ENCODE data around the gene TIGD6.

- TF ChIP-seq CHD2 (IDR thresholded peaks at IDR 0.05; ENCODE audit: low read depth, low read length) (no peak), POLR2AphosphoS5 (IDR thresholded peaks at IDR 0.05; ENCODE audit: control insufficient read depth, insufficient read depth, low read depth, low read length) (no peak), ETS2 (tag; IDR thresholded peaks at IDR 0.05; ENCODE audit: borderline replicate concordance, poor library complexity, severe bottlenecking) (no peak), PHF20 (IDR thresholded peaks at IDR 0.05; ENCODE audit: partially characterized antibody) (no peak), ADNP (tag; IDR thresholded peaks at IDR 0.05) (no peak), ZNF354B (CRISPR knock-in tag; IDR thresholded peaks at IDR 0.05) (no peak), ARID2 (IDR thresholded peaks at IDR 0.05) (no peak), MYNN (IDR thresholded peaks at IDR 0.05) (no peak), MYNN (CRISPR knock-in tag; IDR thresholded peaks at IDR 0.05) (no peak), IRF9 (tag; IDR thresholded peaks at IDR 0.05) (no peak)
Observed at GRCh38 chr5:150036513-150036912, 36.1 kb upstream of the TIGD6 start.
